Measurements from ENCODE around the gene GNAS-AS1.

DNA sequence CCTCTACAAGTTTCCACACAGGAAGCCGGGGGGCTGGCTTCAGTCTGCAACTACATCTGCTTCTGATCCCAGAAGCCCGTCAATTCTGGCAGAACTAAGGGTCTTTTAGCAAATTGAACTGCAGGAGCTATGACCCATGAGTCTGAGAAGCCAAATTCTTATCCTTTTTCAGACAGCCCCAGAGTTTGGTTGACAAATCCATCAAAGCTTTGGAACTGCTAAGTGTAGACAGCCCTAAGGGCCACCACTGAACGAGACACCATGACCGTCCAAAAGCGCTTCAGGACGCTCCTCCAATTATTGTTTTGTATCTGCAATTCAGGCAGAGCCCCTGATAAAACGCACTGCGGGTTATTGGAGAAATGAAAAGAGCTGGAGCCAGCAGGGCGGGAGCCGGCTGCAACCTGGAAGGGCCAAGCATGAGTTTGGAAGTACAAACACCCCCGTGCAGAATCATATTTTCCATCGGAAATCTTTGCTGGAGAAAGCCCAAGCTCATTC lies 67.1 kb downstream of the GNAS-AS1 start:
- TF ChIP-seq POLR2AphosphoS5 (IDR thresholded peaks at IDR 0.05; ENCODE audit: low read depth) (no peak), EZH2phosphoT487 (IDR thresholded peaks at IDR 0.05; ENCODE audit: unreplicated experiment) (no peak), JUNB (IDR thresholded peaks at IDR 0.05; ENCODE audit: unreplicated experiment) (no peak), EZH2 (IDR thresholded peaks at IDR 0.05; ENCODE audit: low read depth, unreplicated experiment) (no peak), ZNF331 (CRISPR knock-in tag; IDR thresholded peaks at IDR 0.05; ENCODE audit: low read depth) (no peak)
- TF ChIP-seq, protein P1, sequence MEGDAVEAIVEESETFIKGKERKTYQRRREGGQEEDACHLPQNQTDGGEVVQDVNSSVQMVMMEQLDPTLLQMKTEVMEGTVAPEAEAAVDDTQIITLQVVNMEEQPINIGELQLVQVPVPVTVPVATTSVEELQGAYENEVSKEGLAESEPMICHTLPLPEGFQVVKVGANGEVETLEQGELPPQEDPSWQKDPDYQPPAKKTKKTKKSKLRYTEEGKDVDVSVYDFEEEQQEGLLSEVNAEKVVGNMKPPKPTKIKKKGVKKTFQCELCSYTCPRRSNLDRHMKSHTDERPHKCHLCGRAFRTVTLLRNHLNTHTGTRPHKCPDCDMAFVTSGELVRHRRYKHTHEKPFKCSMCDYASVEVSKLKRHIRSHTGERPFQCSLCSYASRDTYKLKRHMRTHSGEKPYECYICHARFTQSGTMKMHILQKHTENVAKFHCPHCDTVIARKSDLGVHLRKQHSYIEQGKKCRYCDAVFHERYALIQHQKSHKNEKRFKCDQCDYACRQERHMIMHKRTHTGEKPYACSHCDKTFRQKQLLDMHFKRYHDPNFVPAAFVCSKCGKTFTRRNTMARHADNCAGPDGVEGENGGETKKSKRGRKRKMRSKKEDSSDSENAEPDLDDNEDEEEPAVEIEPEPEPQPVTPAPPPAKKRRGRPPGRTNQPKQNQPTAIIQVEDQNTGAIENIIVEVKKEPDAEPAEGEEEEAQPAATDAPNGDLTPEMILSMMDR (conservative IDR thresholded peaks at IDR 0.05; ENCODE audit: low read depth in 2 of 2), result no peak
- TF ChIP-seq, protein P2, sequence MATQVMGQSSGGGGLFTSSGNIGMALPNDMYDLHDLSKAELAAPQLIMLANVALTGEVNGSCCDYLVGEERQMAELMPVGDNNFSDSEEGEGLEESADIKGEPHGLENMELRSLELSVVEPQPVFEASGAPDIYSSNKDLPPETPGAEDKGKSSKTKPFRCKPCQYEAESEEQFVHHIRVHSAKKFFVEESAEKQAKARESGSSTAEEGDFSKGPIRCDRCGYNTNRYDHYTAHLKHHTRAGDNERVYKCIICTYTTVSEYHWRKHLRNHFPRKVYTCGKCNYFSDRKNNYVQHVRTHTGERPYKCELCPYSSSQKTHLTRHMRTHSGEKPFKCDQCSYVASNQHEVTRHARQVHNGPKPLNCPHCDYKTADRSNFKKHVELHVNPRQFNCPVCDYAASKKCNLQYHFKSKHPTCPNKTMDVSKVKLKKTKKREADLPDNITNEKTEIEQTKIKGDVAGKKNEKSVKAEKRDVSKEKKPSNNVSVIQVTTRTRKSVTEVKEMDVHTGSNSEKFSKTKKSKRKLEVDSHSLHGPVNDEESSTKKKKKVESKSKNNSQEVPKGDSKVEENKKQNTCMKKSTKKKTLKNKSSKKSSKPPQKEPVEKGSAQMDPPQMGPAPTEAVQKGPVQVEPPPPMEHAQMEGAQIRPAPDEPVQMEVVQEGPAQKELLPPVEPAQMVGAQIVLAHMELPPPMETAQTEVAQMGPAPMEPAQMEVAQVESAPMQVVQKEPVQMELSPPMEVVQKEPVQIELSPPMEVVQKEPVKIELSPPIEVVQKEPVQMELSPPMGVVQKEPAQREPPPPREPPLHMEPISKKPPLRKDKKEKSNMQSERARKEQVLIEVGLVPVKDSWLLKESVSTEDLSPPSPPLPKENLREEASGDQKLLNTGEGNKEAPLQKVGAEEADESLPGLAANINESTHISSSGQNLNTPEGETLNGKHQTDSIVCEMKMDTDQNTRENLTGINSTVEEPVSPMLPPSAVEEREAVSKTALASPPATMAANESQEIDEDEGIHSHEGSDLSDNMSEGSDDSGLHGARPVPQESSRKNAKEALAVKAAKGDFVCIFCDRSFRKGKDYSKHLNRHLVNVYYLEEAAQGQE (IDR thresholded peaks at IDR 0.05; ENCODE audit: unreplicated experiment), result no peak
